ENCODE data around the gene NCAPD3. TPM values are rescaled to one million over a fixed set of nuclear protein-coding genes. Genes with fewer than 3 reads are reported as not detected.

Gene NCAPD3
- total RNA-seq, 1 experiment from 2014 or later, result 52.2 TPM

GRCh38 chr11:134224710-134225664 is 1.2 kb upstream of the NCAPD3 start:
- H2AK5ac ChIP-seq (ENCODE audit: insufficient read length, low read length), result no peak overlapping the region
- H4K8ac ChIP-seq (replicated peaks; ENCODE audit: insufficient read length, low read depth, low read length), result no peak overlapping the region
- peaks cover 15% of the 10 kb centered on the region for H3K23me2 ChIP-seq (ENCODE audit: insufficient read length, low read depth, low read length, poor library complexity, severe bottlenecking)
- H2BK20ac ChIP-seq (ENCODE audit: low read depth, low read length, poor library complexity, severe bottlenecking), result no peak overlapping the region
- no peaks in the 10 kb centered on the region for H3K4me1 ChIP-seq (ENCODE audit: insufficient read depth, low read length)
- H3K4me1 Mint-ChIP-seq, result peaks cover 22 to 34% of the 10 kb centered on the region in 2 experiments
- H3K79me2 ChIP-seq (ENCODE audit: insufficient read depth, low read length), result peaks cover 8% of the 10 kb centered on the region; the same call in 1 of the 2 replicates
- H3K14ac ChIP-seq (ENCODE audit: insufficient read depth, low read length), result no peak overlapping the region
- no peak overlapping the region for H3K4ac ChIP-seq (ENCODE audit: low read depth, low read length)
- peak overlapping the region; percentile 88 for H3K4me2 ChIP-seq (ENCODE audit: insufficient read depth, insufficient read length, low read length)
- H3K27ac ChIP-seq (ENCODE audit: insufficient read length, low read depth, low read length), result no peak overlapping the region
- H2BK120ac ChIP-seq (ENCODE audit: low read depth, low read length, poor library complexity, severe bottlenecking), result no peak overlapping the region
- no peaks in the 10 kb centered on the region for H3K27me3 ChIP-seq (ENCODE audit: insufficient read depth, low read length)
- no peaks in the 10 kb centered on the region for H3K9me3 ChIP-seq (ENCODE audit: control insufficient read depth, low read depth, low read length)
- H4K5ac ChIP-seq (ENCODE audit: insufficient read length, low read depth, low read length), result no peak overlapping the region
- peaks cover 7% of the 10 kb centered on the region for H3K27me3 Mint-ChIP-seq (ENCODE audit: low read depth)
- H2BK15ac ChIP-seq (ENCODE audit: low read depth, low read length), result no peak overlapping the region
- H3K36me3 Mint-ChIP-seq (ENCODE audit: insufficient read depth in 1 of 3, low read depth in 3 of 3), result peaks cover 6 to 8% (median 8%) of the 10 kb centered on the region in 3 experiments; a peak in 6 of 7 replicates
- no CpG with 5 or more reads among the region's 93 CpGs for WGBS (ENCODE audit: extremely low coverage, insufficient read length, low lambda C conversion rate)
- H4K91ac ChIP-seq (ENCODE audit: insufficient read length, low read depth, low read length), result no peak overlapping the region
- no peak overlapping the region for H3K23ac ChIP-seq (ENCODE audit: insufficient read length, low read depth, low read length)
- no peak overlapping the region for H3T11ph ChIP-seq (ENCODE audit: low read length)
- no peak overlapping the region for H3K18ac ChIP-seq (ENCODE audit: insufficient read length, low read depth, low read length)
- no peak overlapping the region; a peak in 1 of 7 replicates for H3K27ac Mint-ChIP-seq
- no peaks in the 10 kb centered on the region for H3K79me1 ChIP-seq (ENCODE audit: insufficient read depth, low read depth, low read length, poor library complexity, severe bottlenecking)
- no peak overlapping the region for H2BK5ac ChIP-seq (ENCODE audit: insufficient read length, low read length)
- H2AFZ ChIP-seq (ENCODE audit: low read length), result no peak overlapping the region
- no peaks in the 10 kb centered on the region for H4K20me1 ChIP-seq (ENCODE audit: control insufficient read depth, insufficient read depth, insufficient read length)
- no peak overlapping the region for H2BK12ac ChIP-seq (ENCODE audit: insufficient read length, low read depth, low read length)
- no peak overlapping the region for H3K9ac ChIP-seq (ENCODE audit: extremely low read depth, insufficient read length, low read length)
- H3K4me3 Mint-ChIP-seq, result peak overlapping the region; percentile 92 to 96
- DNase-seq, result peak; percentile 39
- no peak for TF ChIP-seq CTCF (conservative IDR thresholded peaks at IDR 0.05)
- H3K9me3 Mint-ChIP-seq, result no peaks in the 10 kb centered on the region
- H3K56ac ChIP-seq (ENCODE audit: insufficient read length, low read depth, low read length), result no peak overlapping the region
